ENCODE data around the gene MAGEB4.
"Not testable (repeated sequence)": the region's sequence is repeated elsewhere in the genome, so short reads cannot be mapped to it uniquely, and the experiment has no call there.

MAGEB4 gene

GRCh38 chrX:30241724-30242415 is at the start of gene MAGEB4:
Gene MAGEB4 (plus strand): TSS chrX:30242000. CDS start chrX:30242136, 136 bp downstream.
- DNase-seq (ENCODE audit: low read depth in 2 of 2) = no peak

- not testable (repeated sequence) for DNase-seq (ENCODE audit: low read depth in 2 of 2)
These were observed 47.9 kb upstream of the MAGEB4 start for GRCh38 chrX:30193910-30194309.

DNA sequence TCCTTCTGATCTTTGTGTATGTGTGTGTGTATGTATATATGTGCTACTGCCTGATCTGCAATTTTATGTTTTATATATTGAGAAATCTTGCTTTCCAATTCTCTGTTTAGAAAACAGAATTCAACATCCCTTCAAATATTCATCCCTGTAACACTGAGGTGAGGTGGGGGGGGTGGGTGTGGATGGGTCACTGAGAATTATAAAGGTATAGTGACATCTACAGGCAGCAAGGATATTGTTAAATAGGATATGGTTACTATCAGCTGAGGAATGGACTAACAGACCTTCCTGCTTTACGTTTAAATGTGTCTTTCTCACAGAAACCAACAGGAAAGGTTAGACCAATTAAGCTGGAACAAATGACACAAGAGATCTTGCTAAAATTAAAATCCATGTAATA is 45.5 kb upstream of the MAGEB4 start:
- DNase-seq (ENCODE audit: low read depth in 2 of 2) = no peak

- no peak for DNase-seq (ENCODE audit: low read depth in 2 of 2)
These were observed 29.6 kb upstream of the MAGEB4 start for GRCh38 chrX:30212172-30212571.

DNA sequence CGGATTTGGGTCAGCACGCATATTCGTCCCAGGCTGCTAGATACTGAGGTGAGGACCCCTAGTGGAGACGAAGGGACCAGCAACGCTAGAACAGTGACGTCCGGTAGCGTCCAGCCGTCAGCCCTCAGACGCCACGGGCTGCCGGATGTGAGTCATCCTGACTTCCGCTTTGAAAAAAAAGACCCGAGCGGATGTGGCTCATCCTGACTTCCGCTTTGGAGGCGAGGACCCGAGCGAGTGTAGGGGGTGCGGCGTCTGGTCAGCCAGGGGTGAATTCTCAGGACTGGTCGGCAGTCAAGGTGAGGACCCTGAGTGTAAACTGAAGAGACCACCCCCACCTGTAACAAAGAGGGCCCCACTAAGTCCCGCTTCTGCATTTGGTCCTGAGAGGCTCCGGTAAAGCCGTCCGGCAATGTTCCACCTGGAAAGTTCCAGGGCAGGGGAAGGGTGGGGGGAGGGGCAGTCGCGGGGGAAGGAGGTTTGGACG is 26.4 kb upstream of the MAGEB4 start, which contains the start of gene MAGEB2:
Gene MAGEB2, plus strand, starts transcription at position 207 of the 487 bp plus-strand sequence. CDS start 3,018 bp downstream, outside the sequence.
- DNase-seq (ENCODE audit: low read depth in 2 of 2) = no peak

DNA sequence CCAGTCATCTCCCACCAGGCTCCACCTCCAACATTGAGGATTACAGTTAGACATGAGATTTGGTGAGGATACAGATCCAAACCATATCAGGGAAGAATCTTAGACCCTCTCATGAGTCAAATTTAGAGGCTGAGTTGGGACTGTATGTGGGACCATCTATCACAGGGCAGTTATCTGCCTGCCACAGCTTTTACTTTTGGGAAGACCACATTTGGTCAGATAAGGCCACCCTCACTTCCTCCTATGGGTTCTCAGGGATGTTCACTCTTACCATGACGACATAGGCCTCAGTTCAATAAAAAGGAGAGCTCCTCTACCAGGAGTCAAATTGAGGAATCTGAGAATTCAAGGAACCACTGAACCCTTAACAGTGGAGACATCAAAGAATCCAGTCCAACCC is 24.3 kb upstream of the MAGEB4 start:
- no peak for DNase-seq (ENCODE audit: low read depth in 2 of 2)

DNA sequence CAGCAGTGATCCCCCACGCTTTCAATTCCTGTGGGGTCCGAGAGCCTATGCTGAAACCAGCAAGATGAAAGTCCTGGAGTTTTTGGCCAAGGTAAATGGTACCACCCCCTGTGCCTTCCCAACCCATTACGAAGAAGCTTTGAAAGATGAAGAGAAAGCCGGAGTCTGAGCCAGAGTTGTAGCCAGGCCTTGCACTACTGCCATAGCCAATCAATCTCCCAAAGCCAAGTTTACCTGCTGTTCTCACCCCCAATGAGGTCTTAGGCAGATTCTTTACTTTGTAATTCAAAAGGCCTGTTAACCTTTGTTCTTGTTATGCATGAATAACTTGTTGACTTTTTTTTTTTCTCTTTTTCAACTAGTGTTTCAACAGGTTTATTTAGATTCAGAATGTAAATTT is 22.4 kb upstream of the MAGEB4 start:
- DNase-seq (ENCODE audit: low read depth in 2 of 2) = no peak

GRCh38 chrX:30220661-30221060 is 21.1 kb upstream of the MAGEB4 start:
- no peak for DNase-seq (ENCODE audit: low read depth in 2 of 2)

DNA sequence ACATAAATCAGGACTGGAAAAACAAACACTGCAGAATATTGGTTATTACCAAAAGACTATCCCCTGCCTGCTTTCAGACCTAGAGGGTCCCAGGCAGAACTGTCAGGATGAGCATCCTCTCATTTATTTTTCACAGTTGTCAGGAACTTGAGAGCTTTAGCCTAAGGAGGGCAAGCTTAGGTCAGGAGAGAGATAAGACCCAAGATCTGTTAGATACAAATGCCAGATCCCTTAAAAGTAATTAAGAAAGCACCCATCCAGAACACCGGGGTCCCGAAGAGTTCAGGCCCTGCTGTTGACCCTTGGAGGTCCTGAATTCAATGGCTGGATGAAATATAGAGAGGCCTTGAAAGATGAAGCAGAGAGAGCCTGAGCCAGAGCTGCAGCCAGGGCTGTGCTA is 17.3 kb upstream of the MAGEB4 start:
- no peak for DNase-seq (ENCODE audit: low read depth in 2 of 2)

DNA sequence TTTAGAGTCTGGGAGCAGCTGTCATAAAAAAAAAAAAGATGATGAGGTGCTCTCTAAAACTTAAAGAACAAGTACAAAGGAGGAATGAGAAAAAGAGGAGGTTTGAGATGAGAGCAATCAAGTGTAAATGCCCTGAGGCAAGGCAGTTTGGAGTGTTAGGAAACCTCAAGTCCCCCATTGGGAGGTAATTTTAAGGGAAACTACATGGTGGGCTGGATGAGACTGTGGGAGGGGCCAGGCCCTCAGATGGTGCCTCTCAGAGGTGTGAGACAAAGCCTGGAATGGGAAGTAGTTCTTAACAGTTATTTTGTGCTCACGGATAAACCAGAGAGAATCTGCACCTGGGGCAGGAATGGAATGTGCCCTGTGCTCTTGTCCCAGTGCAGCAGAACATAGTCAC is 13.3 kb upstream of the MAGEB4 start:
- no peak for DNase-seq (ENCODE audit: low read depth in 2 of 2)

GRCh38 chrX:30230395-30230794 is 11.4 kb upstream of the MAGEB4 start, which contains the start of gene MAGEB3:
Gene MAGEB3 (plus strand): TSS chrX:30230657. CDS start chrX:30235925, 5,268 bp downstream.
- DNase-seq (ENCODE audit: low read depth in 2 of 2) = no peak

DNA sequence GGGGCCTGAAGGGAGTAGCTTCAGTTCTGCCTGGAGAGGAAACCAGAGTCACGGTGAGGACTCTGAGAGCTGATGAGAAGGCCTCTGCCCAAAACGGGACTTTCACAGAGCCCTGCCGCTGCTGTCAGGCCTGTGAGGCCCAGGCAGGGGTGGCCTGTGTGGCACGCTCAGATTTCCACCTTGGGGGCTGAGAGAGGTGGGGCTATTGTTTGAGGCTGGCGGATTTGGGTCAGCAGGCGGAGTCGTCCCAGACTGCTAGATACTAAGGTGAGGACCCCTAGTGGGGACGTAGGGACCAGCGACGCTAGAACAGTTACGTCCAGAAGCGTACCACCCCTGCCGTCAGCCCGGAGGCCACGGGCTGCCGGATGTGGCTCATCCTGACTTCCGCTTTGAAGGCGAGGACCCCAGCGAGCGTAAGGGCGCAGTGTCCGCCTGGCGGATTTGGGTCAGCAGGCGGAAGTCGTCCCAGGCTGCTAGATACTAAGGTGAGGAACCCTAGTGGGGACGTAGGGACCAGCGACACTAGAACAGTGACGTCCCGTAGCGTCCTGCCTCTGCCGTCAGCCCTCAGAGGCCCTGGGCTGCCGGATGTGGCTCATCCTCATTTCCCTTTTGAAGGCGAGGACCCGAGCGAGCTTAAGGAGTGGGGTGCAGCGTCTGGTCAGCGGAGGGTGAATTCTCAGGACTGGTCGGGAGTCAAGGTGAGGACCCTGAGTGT is 5.1 kb downstream of the MAGEB4 start, which contains the start of gene MAGEB1:
Gene MAGEB1, plus strand, starts transcription at position 378 of the 721 bp plus-strand sequence. CDS start 3,348 bp downstream, outside the sequence.
- DNase-seq (ENCODE audit: low read depth in 2 of 2) = no peak

GRCh38 chrX:30248854-30249253 is 7.1 kb downstream of the MAGEB4 start:
- DNase-seq (ENCODE audit: low read depth in 2 of 2) = no peak

GRCh38 chrX:30253257-30253656 is 11.5 kb downstream of the MAGEB4 start:
- DNase-seq (ENCODE audit: low read depth in 2 of 2) = no peak

GRCh38 chrX:30259927-30260326 is 18.1 kb downstream of the MAGEB4 start:
- no peak for DNase-seq (ENCODE audit: low read depth in 2 of 2)

GRCh38 chrX:30261012-30261411 is 19.2 kb downstream of the MAGEB4 start:
- DNase-seq (ENCODE audit: low read depth in 2 of 2) = no peak

- no peak for DNase-seq (ENCODE audit: low read depth in 2 of 2)
These were observed 21.0 kb downstream of the MAGEB4 start for GRCh38 chrX:30262763-30263162.

DNA sequence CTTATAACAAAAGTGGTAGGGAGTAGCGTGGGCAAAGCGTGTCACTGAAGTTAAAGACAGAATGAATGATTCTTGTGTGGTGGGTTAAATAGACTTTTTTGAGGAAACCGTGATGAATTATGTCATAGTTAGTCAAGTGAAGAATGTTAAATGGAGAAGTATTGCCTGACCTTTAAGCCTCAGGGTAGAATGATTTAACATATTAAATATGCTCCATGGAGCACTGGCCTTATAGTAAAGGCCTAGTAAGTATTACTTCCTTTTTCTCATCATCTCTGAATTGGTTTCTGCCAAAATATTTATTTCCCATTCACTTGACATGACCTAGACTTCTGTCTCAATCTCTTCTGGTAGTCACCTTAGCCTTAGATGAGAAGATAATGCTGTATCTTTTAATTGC is 28.8 kb downstream of the MAGEB4 start:
- DNase-seq (ENCODE audit: low read depth in 2 of 2) = no peak

GRCh38 chrX:30275498-30275897 is 33.7 kb downstream of the MAGEB4 start:
- DNase-seq (ENCODE audit: low read depth in 2 of 2) = no peak

GRCh38 chrX:30278365-30278764 is 36.6 kb downstream of the MAGEB4 start:
- DNase-seq (ENCODE audit: low read depth in 2 of 2) = no peak

- no peak for DNase-seq (ENCODE audit: low read depth in 2 of 2)
These were observed 38.6 kb downstream of the MAGEB4 start for GRCh38 chrX:30280428-30280827.

DNA sequence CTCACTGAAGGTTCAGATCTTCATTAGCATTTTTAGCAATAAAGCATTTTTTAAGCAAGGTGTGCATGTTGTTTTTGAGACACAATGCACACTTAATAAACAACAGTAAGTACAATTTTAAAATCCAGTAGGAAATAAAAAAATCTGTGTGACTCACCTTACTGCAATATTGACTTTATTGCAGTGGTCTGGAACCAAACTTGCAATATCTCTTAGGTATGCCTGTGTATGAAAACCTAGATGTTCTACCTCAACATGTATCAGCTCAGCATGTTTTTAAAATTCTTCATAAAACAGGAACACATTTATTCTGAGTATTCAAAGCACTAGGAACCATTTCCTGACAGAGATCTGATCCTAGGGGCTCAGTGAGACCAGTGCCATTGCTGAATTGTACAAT is 40.7 kb downstream of the MAGEB4 start:
- no peak for DNase-seq (ENCODE audit: low read depth in 2 of 2)
